Liver (tissue), 9 donors: ENCODE measurements around the gene HS1BP3. TPM values are rescaled to one million over a fixed set of nuclear protein-coding genes. Genes with fewer than 3 reads are reported as not detected.

Source experiments
- DNase-seq: peaks from one replicate; pipeline ENCODE4 v3.0.0-alpha.2; 2017; ENCODE audit warnings: low spot score
- H3K27ac ChIP-seq, 2 donors: one replicate each; pipeline ENCODE4 v1.7.0; 2013; ENCODE audit warnings: inconsistent platforms in 2 of 2, low read length in 2 of 2, control low read depth in 1 of 2, low read depth in 1 of 2, mild to moderate bottlenecking in 1 of 2
- H3K27me3 ChIP-seq, 4 donors: one replicate each; pipeline versions ENCODE4 v1.6.1 to v1.7.0; 2013; ENCODE audit warnings: low read length in 3 of 4, inconsistent platforms in 1 of 4, mild to moderate bottlenecking in 1 of 4, moderate library complexity in 1 of 4; ENCODE audit not compliant: control insufficient read depth in 4 of 4, insufficient read depth in 4 of 4
- H3K36me3 ChIP-seq, 4 donors: one replicate each; pipeline versions ENCODE4 v1.6.1 to v1.7.0; 2013; ENCODE audit warnings: low read length in 3 of 4, mild to moderate bottlenecking in 3 of 4, low read depth in 1 of 4, moderate library complexity in 1 of 4; ENCODE audit not compliant: control insufficient read depth in 4 of 4, insufficient read depth in 3 of 4
- H3K4me1 ChIP-seq, 4 donors: one replicate each; pipeline versions ENCODE4 v1.6.1 to v1.7.0; 2013; ENCODE audit warnings: low read length in 3 of 4, mild to moderate bottlenecking in 3 of 4, moderate library complexity in 1 of 4; ENCODE audit not compliant: control insufficient read depth in 4 of 4, insufficient read depth in 4 of 4
- H3K4me3 ChIP-seq, 3 donors: one replicate each; pipeline versions ENCODE4 v1.6.1 to v1.7.0; 2013; ENCODE audit warnings: low read length in 3 of 3, control low read depth in 1 of 3, low read depth in 1 of 3, mild to moderate bottlenecking in 1 of 3
- H3K9ac ChIP-seq, 2 donors: one replicate each; pipeline ENCODE4 v1.7.0; 2013; ENCODE audit warnings: low read length in 2 of 2, mild to moderate bottlenecking in 2 of 2, moderate library complexity in 2 of 2, control low read depth in 1 of 2, low read depth in 1 of 2
- H3K9me3 ChIP-seq, 4 donors: one replicate each; pipeline versions ENCODE4 v1.6.1 to v1.7.0; 2013; ENCODE audit warnings: low read length in 3 of 4; ENCODE audit not compliant: control insufficient read depth in 4 of 4
- ATF3 ChIP-seq: IDR thresholded peaks from 2 replicates; pipeline ENCODE4 v1.6.1; 2016; ENCODE audit warnings: antibody characterized with exemption
- CTCF ChIP-seq: fragments of 150-350 bp; IDR thresholded peaks from 2 replicates; pipeline ENCODE4 v1.5.1; 2017; ENCODE audit warnings: improper control_type of control experiment, low read depth, low read length; ENCODE audit not compliant: missing input control
- EGR1 ChIP-seq, 2 donors: IDR thresholded peaks; 2 replicates each; pipeline ENCODE4 v1.6.1; 2016 to 2018; ENCODE audit warnings: antibody characterized with exemption in 2 of 2, low read depth in 2 of 2
- FOXA1 ChIP-seq: IDR thresholded peaks from 2 replicates; pipeline ENCODE4 v1.6.1; 2016; ENCODE audit warnings: antibody characterized with exemption
- FOXA2 ChIP-seq: IDR thresholded peaks from 2 replicates; pipeline ENCODE4 v1.6.1; 2016; ENCODE audit warnings: antibody characterized with exemption
- GABPA ChIP-seq, 2 donors: IDR thresholded peaks in 1 of 2; conservative IDR thresholded peaks in 1 of 2; 2 replicates each; pipeline ENCODE4 v1.6.1; 2016; ENCODE audit warnings: antibody characterized with exemption in 2 of 2, mild to moderate bottlenecking in 1 of 2, moderate library complexity in 1 of 2
- HNF4A ChIP-seq, 2 donors: conservative IDR thresholded peaks; 2 replicates each; pipeline ENCODE4 v1.6.1; 2016; ENCODE audit warnings: antibody characterized with exemption in 2 of 2, mild to moderate bottlenecking in 2 of 2
- HNF4G ChIP-seq: IDR thresholded peaks from 2 replicates; pipeline ENCODE4 v1.6.1; 2016; ENCODE audit warnings: antibody characterized with exemption
- JUND ChIP-seq, 2 donors: IDR thresholded peaks; 2 replicates each; pipeline ENCODE4 v1.6.1; 2016; ENCODE audit warnings: antibody characterized with exemption in 2 of 2
- MAX ChIP-seq: IDR thresholded peaks from 2 replicates; pipeline ENCODE4 v1.6.1; 2016; ENCODE audit warnings: antibody characterized with exemption
- NR2F2 ChIP-seq: IDR thresholded peaks from 2 replicates; pipeline ENCODE4 v1.6.1; 2016; ENCODE audit warnings: antibody characterized with exemption
- RAD21 ChIP-seq, 2 donors: IDR thresholded peaks; 2 replicates each; pipeline ENCODE4 v1.6.1; 2016; ENCODE audit warnings: antibody characterized with exemption in 2 of 2, mild to moderate bottlenecking in 2 of 2
- REST ChIP-seq: IDR thresholded peaks from 2 replicates; pipeline ENCODE4 v1.6.1; 2016; ENCODE audit warnings: antibody characterized with exemption, mild to moderate bottlenecking
- RXRA ChIP-seq, 2 donors: IDR thresholded peaks; 2 replicates each; pipeline ENCODE4 v1.6.1; 2017 to 2018; ENCODE audit warnings: antibody characterized with exemption in 2 of 2, mild to moderate bottlenecking in 1 of 2
- SP1 ChIP-seq: IDR thresholded peaks from 2 replicates; pipeline ENCODE4 v1.6.1; 2018; ENCODE audit warnings: antibody characterized with exemption, mild to moderate bottlenecking
- YY1 ChIP-seq: IDR thresholded peaks from 2 replicates; pipeline ENCODE4 v1.6.1; 2016; ENCODE audit warnings: antibody characterized with exemption, mild to moderate bottlenecking
- ZBTB33 ChIP-seq: IDR thresholded peaks from 2 replicates; pipeline ENCODE4 v1.6.1; 2016; ENCODE audit warnings: antibody characterized with exemption
- WGBS: extraction: QIAGEN DNeasy Blood & Tissue Kit; methylation state at CpG from one replicate; pipeline ENCODE4 v1.1.7; 2013; 5-methylcytosine and 5-hydroxymethylcytosine counted together
- polyA plus RNA-seq, 2 donors: library from polyadenylated mRNA; stranded (reverse) in 1 of 2; unstranded in 1 of 2; fragments of 200-250 nt in 1 of 2; fragments of >200 nt in 1 of 2; fragmentation: Nextera tagmentation in 1 of 2; extraction: Ambion mirVana in 1 of 2; gene quantifications; one replicate each; pipeline versions ENCODE4 v1.2.1 to v1.2.3, GENCODE V29; 2013 to 2015
- total RNA-seq, 2 donors: library from RNA; depleted of rRNA; stranded (reverse); fragments of >200 nt; gene quantifications; one replicate each; pipeline ENCODE4 v1.2.3, GENCODE V29; 2014
- donor health status: healthy.
- donor health status: healthy.
- donor health status: healthy.
- donor health status: healthy.
- donor health status: healthy.

HS1BP3 gene
- total and polyA plus RNA-seq, 4 donors: 7.7 to 15.4 (median 10.9) TPM

GRCh38 chr2:20584045-20584398 is 66.9 kb downstream of the HS1BP3 start:
- H3K27me3 ChIP-seq: no peaks in the 10 kb centered on the region
- TF ChIP-seq ATF3 (no peak), ZBTB33 (no peak)
- no peaks in the 10 kb centered on the region for H3K36me3 ChIP-seq
- 89% methylated on average over 3 of the region's 3 CpGs for WGBS
- no peak overlapping the region for H3K4me3 ChIP-seq
- DNase-seq: no peak
- H3K4me1 ChIP-seq: peaks cover 3 to 20% (median 15%) of the 10 kb centered on the region in 4 donors
- H3K27ac ChIP-seq: peak overlapping the region in 1 of 2 donors; percentile 58
- no peaks in the 10 kb centered on the region for H3K9me3 ChIP-seq
- H3K9ac ChIP-seq: no peak overlapping the region

- no peaks in the 10 kb centered on the region for H3K36me3 ChIP-seq
- no peak overlapping the region for H3K4me3 ChIP-seq
- no peaks in the 10 kb centered on the region for H3K27me3 ChIP-seq
- peak overlapping the region in 1 of 2 donors; percentile 58 for H3K27ac ChIP-seq
- peaks cover 3 to 20% (median 16%) of the 10 kb centered on the region in 4 donors for H3K4me1 ChIP-seq
- WGBS: 95% methylated on average over 7 of the region's 7 CpGs
- TF ChIP-seq SP1 (no peak), HNF4G (no peak), FOXA1 (no peak), MAX (no peak), REST (no peak), FOXA2 (no peak), ATF3 (no peak), JUND (IDR thresholded peaks at IDR 0.05) (no peak), RAD21 (IDR thresholded peaks at IDR 0.05) (no peak), NR2F2 (no peak), YY1 (no peak), CTCF (no peak), RXRA (IDR thresholded peaks at IDR 0.05) (no peak), ZBTB33 (no peak), HNF4A (conservative IDR thresholded peaks at IDR 0.05) (no peak), EGR1 (IDR thresholded peaks at IDR 0.05; ENCODE audit: low read depth in 2 of 2) (no peak), GABPA (IDR thresholded peaks at IDR 0.05 in 1 of 2, conservative IDR thresholded peaks at IDR 0.05 in 1 of 2) (no peak)
- H3K9ac ChIP-seq: no peak overlapping the region
- no peaks in the 10 kb centered on the region for H3K9me3 ChIP-seq
- DNase-seq: no peak
These were observed 67.4 kb downstream of the HS1BP3 start for GRCh38 chr2:20583425-20583881.
